Hippocampal formation (tissue), 2 donors: ENCODE measurements around the gene TMEM200A.

Experiments
- DNase-seq, 2 donors: peaks; one replicate each; lab custom pipeline; 2025; lab: John Stamatoyannopoulos, UW

The TMEM200A gene

GRCh38 chr6:130377915-130378314 is 12.1 kb downstream of the TMEM200A start:
- no peak for DNase-seq

- DNase-seq: no peak
Measured at GRCh38 chr6:130379223-130379622, 13.4 kb downstream of the TMEM200A start.

GRCh38 chr6:130381012-130381411 is 15.2 kb downstream of the TMEM200A start:
- no peak for DNase-seq

DNA sequence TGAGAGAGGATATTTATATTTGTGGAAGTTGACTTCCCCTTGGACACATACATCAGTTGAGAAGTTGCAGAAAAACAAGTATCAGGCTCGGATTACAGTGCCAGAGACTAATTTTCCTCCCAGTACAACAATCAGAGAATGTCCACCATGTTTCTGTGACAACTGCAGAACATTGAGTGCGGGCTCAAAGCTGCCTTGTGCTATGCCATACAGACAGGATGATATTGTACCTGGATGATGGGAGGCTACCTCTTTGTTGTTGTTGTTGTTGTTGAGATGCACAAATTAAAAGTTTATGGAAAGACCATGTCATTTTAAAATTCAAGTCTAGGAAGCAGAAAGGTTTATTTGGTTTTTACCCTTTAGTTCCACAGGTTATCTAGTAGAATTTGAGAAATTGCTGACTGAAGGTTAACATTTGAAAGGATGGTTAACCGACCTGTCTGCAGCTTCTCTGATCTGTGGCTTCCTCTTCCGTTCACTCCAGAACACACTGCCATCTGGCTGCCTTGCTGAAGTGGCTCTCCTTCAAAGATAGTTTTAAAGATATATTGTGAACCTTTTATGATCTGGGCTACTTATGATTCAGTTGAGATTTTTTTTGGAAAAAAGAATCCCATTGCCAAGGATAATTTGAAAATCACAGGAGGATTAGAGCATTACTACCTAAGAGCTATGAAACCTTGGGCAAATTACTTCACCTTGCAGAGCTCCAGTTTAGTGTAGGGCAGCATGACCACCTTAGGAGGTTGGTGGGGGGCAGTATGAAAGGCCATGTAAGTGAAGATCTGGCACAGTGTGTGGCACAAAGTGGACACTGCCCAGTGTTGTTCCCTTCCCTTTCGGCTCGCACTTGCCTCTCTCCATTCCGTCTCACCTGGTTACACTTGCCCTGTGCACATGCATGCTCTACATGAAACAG is 15.9 kb downstream of the TMEM200A start:
- DNase-seq: no peak

- DNase-seq: no peak
Measured at GRCh38 chr6:130382872-130383490, 17.2 kb downstream of the TMEM200A start.

DNA sequence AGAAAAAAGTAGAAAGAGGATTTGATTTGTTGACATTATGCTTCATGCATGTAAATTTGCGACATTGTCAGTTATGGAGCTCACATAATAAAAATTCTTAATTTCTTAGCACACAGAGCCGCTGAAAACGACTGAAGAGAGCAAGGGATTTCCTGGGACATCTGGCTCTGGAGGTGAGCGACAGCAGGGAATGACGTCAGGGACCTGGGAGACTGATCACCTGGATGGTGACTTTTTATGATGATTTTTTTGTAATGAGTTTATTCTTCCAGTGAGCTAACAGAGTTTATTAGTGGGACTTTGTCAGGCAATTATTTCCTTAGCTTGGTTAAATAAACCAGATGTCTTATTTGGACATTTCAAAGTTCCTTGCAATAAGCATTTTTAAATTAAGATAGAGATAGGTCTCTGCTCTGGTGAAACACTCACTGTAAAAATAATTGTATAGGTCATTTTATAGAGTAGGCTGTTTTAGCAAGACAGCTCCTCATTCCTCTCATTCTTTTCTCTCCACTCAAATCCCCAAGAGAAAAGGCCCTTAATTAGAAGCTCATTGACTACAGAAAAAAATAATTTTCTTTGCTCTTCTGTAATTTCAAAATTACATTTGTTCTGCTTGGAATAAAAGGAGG is 19.4 kb downstream of the TMEM200A start:
- DNase-seq: no peak

- no peak for DNase-seq
Measured at GRCh38 chr6:130389142-130389541, 23.3 kb downstream of the TMEM200A start.

GRCh38 chr6:130390890-130391289 is 25.1 kb downstream of the TMEM200A start:
- DNase-seq: no peak

- no peak for DNase-seq
Measured at GRCh38 chr6:130393306-130393705, 27.5 kb downstream of the TMEM200A start.

- DNase-seq: peak; percentile 7 to 83
Measured at GRCh38 chr6:130394246-130394645, 28.4 kb downstream of the TMEM200A start.

DNA sequence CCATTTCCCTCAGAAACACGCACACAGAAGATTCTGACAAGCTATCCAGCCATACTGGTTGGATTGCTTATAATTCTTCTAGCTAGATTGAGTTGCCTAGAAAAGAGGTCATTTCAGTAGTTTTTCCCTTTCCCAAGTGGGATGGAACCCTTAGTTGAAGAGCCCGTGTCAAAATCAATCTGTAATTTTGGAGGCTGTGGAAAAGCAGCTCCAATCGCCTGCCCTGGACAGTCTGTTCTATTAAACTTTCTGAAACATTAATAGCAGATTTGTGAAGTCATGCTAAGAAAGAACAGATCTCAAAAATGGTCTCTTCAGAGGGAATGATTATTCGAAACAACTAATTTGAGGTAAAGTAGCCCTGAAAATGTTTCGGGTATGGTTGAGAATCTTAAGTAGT is 29.3 kb downstream of the TMEM200A start:
- no peak for DNase-seq

GRCh38 chr6:130396722-130397121 is 30.9 kb downstream of the TMEM200A start:
- no peak for DNase-seq

GRCh38 chr6:130405549-130405948 is 39.7 kb downstream of the TMEM200A start:
- no peak for DNase-seq

- no peak for DNase-seq
Measured at GRCh38 chr6:130407032-130407431, 41.2 kb downstream of the TMEM200A start.

DNA sequence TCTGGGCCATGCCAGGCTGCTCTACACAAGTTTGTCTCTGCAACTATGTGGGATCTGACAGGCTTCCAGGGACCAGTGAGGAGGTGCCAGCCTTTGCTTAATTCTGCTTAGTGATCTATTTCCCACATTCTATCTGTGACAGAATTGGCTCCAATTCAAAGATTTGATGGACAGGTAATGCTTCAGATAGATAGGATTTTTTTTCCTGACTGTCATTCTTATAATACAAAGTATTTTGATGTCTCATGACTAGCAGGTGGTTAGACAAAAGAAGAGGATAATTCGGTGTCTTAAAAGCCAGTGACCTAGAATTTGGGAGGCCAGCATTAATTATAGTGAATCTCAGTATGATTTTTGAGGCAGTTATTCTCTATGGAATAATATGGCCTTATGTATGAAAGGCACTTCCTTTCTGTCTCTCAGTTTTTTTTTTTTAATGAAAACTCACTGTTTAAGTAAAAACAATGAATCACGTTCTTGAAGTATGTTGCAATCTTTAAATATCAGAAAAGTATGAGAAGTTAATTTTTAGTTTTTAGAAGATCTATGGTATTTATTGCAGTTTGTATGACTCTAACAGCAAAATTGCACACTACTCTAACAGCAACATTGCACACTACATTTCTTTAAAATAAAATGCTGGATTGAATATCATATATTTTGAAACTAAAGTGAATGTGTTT is 43.7 kb downstream of the TMEM200A start:
- no peak for DNase-seq

DNA sequence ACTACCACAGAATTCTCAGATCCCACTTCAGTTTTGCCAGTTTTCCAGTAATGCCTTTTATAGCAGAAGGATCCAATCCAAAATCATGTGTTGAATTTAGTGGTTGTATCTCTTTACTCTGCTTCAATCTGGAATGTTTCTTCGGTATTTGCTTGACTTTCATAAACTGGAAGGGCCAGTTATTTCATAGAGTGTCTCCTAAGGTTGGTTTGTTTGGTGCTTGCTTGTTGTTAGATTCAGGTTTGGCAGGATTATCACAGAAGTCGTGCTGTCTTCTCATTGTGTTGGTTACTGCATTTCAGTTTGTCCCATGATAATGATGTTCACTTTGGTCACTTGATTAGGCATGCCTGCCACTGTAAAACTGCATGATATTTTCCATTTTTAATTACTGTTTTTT is 45.7 kb downstream of the TMEM200A start:
- DNase-seq: no peak

- no peak for DNase-seq
Measured at GRCh38 chr6:130412556-130413290, 46.9 kb downstream of the TMEM200A start.

DNA sequence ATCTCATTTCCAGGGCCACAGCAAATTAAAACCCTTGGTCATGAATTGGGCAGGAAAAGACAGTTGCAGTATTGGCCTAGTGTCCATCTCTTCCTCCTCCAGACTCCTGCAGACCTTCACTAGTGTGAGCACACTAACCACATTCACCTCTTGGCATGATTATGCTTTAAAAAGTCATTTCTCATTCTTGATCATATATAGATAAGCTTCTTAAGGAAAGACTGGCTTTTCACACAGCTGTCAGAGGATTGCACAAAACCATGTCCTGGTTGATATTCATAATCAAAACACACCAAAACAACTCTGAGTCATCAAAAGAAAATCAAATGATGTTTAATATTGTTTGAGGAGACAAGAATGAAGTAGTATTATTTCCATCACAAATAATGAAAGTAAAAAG is 52.1 kb downstream of the TMEM200A start:
- no peak for DNase-seq

DNA sequence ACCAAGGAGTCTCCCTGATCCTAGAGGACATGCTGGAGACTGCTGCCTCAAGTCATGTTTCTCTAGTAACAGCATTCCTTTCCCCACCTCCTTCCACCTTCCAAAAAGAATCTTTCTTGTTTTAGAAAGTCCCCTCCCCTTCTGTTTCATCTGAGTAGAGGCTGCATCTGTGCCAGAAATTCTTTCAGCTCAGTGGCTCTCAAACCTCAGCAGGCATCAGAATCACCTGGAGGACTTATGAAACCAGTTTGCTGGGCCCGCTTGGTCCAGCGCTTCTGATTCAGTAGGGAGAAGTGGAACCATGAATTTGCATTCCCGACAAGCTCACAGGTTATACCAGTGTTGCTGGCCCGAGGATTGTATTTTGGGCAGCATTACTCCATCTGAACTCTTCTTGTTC is 55.1 kb downstream of the TMEM200A start:
- DNase-seq: no peak

- DNase-seq: no peak
Measured at GRCh38 chr6:130421585-130421984, 55.8 kb downstream of the TMEM200A start.

DNA sequence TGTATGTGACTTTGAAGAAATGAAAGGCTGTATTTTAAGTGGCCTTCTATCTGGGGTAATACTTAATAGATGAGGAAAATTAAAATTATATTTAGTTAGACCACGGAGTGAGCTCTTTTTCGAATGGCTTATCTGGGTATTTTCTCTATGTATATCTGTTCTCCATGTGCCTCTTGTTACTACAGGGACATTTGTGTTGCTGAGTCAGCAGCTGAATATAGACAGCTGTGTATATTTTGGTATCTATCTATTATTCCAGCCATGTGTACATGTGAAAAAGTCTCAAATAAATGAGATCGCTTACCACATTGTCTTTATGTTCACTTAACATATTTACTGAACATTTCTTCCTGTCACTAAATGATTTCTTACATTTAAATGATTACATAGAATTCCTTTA is 57.2 kb downstream of the TMEM200A start:
- no peak for DNase-seq

GRCh38 chr6:130424710-130425109 is 58.9 kb downstream of the TMEM200A start:
- DNase-seq: no peak
